ELF-1 (cell line): ENCODE results near the gene DDI2.

Source experiments
- DNase-seq: peaks from one replicate; pipeline ENCODE4 v3.0.0-alpha.2; 2016; ENCODE audit warnings: low read depth, low spot score

Gene DDI2

GRCh38 chr1:15605398-15606383, 11.6 kb upstream of the DDI2 start:
- DNase-seq = no peak

GRCh38 chr1:15609631-15610030, 7.6 kb upstream of the DDI2 start:
- no peak for DNase-seq

DNA sequence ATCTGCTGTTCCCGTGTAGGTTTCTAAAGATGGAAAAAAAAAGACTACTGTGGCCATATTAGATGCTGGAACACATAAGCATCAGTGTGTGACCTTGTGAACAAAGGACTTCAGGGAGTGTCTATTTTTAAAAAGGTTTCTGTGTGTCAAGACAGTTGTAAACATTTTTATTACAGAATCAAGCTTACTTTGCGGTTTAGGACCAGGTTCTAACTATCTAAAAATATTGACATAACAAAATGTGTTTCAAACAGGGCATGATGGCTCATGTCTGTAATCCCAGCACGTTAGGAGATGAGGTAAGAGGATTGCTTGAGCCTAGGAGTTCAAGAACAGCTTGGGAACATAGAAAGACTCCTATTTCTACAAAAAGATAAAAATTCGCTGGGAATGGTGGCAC, 7.1 kb upstream of the DDI2 start:
- DNase-seq = no peak

DNA sequence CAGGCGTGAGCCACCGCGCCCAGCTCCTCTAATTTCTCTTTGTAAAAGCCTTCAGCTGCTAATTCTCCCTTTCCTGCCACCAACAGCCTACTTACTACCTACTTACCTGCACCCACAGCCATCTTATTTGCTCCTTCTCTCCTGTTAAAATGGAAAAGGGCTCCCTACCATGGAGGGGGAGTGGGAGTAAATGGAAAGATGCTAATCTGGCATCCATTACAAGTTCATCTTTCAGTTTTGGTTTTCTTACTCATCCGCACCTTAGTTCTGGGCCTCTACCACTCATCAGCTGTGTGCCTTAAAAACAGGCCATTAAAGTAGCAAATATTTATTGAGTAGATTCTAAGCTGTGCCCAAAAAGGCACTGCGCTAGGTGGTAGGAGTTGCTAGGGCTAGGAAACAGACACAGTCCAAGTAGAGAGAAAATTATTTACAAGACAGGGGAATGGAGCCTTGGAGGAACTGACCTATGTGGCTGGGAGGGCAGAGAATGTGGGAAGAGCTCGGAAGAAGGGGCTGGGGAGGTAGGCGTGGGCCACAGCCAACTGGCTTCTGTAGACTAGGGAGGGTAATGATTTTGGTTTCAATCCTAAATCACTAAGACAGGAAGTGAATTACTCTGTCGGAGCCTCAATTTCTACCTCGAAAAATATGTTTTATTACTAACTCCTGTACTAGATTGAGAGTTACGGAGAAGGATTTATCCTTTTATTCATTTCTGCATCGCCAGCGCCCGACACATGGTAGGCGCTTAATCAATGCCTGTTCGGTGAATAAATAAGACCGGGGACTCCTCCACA, 685 bp upstream of the DDI2 start:
- peak; percentile 72 for DNase-seq

DNA sequence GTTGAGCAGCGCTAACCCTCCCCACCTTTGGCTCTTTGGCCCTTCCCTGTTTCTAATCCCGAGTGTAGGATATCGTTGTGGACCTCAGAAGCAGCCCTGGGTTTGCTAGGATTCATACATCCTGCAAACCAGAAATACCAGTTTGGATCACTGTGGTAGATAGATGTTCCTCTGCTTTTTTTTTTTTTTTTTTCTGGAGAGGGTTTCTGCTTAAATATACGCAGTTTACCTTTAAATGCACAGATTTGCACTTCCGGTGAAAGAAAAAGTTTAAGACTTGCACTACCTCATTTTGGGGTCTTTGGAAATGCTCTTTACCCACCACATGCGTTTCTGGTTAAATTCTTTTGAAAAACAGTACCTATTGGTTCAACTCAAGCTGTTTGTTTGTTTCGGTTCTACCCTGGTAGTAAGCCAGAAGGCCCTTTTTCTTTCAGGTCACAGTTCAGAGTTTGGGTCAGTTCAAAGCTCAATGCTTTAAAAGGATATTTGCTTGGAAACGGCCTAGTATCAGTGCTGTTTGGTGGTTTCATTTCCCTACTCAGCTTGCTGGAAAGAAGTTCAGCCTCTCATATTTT, 908 bp downstream of the DDI2 start:
- DNase-seq = peak; percentile 57

DNA sequence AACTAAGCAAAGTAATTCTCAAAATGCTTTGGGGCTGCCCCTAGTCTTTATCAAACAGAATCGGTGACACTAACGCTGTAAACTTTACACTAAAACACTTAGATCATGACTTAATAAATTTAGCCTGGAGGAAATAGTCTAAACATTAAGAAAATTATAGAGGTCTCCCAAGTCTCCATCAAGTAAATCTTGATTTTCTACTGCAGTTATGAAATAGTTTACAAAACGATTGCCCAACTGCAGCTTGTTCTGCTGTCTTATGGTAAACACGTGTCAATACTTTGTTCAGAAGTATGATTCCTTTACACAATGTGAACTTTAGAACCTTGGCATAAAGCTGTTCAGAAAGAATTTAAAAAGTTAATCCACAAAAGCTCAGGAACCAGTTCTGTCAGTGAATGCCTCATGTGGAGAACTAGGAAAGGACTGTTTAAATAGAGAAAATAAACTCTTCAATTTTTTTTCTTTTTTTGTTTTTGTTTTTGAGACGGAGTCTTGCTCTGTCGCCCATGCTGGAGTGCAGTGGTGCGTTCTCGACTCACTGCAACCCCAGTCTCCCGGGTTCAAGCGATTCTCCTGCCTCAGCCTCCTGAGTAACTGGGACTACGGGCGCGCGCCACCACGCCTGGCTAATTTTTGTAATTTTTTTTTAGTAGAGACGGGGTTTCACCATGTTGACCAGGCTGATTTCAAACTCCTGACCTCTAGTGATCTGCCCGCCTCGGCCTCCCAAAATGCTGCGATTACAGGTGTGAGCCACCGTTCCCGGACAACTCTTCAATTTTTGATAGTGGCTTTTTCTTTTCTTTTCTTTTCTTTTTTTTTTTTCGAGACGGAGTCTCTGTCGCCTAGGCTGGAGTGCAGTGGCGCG, 1.6 kb downstream of the DDI2 start:
- no peak for DNase-seq

DNA sequence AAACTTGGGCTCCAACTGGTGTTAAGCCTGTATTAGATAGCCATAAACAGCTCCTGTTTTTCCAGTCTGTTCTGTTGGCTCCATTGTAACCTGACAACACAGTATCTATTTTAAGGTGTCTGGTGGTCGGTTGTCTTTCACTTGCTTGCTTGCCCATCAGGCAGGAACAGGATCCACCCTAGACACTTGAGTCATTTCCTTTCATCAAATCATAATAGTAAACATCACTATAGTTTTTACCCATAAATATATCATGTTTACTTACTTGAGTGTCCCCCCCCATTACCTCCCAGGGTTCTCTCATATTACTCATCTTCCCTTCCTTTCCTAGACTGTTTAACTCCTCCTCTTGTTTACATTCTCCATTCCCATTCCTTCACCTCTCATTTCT, 2.9 kb downstream of the DDI2 start:
- peak; percentile 32 for DNase-seq

DNA sequence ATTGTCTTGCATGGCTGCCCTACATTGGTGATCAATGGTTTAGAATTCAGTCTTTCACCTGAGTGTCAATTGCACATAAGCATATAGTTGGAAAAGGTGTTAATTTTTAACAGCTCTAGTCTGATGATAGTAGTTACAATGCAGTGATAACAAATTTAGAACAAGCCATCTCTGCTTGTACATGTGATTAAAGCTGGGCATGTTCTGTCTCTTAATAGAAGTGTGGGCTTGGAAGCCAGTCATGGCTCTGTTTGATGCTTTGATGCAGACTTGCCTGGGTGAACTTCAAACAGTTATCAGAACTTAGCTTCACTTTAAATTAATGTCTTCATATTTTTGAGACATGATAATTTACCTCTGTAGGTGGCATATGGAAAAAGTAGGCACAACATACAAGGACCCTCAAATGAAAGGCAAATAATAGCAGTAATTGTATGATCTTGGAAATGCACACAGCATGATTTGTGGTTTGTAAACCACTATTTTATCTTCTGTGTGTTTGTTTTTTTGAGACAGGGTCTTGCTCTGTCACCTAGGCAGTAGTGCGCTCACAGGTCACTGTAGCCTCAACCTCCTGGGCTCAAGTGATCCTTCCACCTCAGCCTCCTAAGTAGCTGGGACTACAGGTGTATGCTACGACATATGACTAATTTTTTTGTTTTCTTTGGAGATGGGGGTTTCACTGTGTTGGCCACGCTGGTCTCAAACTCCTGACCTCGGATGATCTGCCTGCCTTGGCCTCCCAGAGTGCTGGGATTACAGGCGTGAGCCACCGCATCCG, 3.8 kb downstream of the DDI2 start:
- DNase-seq = no peak

- DNase-seq = no peak
These were observed 4.7 kb downstream of the DDI2 start for GRCh38 chr1:15621975-15622374.

GRCh38 chr1:15622712-15623373, 5.6 kb downstream of the DDI2 start:
- no peak for DNase-seq

GRCh38 chr1:15623435-15623834, 6.2 kb downstream of the DDI2 start:
- DNase-seq = no peak

- no peak for DNase-seq
These were observed 7.0 kb downstream of the DDI2 start for GRCh38 chr1:15624133-15624714.

DNA sequence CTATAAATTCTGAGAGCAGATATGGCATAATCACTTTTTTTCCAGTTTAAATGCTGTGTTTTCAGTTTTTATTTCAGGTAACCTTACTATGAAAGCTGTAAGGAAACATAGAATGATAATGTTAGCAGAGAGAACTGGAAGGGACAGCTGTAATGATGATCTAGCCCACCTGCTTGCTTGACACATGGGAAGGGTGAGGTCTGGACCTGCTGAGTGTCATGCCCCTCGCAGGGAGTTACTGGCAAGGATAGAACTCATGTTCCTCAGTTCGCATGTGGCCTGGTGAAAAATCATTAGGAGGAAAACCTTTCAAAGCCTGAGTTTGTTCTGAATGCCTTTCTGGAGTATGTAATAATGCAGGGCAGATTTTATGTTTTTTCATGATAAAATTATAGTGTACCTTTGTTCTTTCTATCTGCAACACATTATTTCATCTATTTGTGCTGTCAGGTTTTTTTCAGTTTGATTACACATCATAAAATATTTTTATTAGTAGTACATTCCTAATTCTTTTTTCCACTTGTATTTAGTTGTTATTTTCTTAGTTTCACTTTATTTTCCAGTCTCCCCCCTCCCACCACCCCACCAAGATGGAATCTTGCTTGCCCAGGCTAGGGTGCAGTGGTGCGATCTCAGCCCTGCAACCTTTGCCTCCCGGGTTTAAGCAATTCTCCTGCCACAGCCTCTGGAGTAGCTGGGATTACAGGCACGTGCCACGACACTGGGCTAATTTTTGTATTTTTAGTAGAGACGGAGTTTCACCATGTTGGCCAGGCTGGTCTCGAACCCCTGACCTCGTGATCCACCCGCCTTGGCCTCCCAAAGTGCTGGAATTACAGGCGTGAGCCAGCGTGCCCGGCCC, 8.0 kb downstream of the DDI2 start:
- DNase-seq = no peak

GRCh38 chr1:15626269-15626950, 9.2 kb downstream of the DDI2 start:
- DNase-seq = no peak

DNA sequence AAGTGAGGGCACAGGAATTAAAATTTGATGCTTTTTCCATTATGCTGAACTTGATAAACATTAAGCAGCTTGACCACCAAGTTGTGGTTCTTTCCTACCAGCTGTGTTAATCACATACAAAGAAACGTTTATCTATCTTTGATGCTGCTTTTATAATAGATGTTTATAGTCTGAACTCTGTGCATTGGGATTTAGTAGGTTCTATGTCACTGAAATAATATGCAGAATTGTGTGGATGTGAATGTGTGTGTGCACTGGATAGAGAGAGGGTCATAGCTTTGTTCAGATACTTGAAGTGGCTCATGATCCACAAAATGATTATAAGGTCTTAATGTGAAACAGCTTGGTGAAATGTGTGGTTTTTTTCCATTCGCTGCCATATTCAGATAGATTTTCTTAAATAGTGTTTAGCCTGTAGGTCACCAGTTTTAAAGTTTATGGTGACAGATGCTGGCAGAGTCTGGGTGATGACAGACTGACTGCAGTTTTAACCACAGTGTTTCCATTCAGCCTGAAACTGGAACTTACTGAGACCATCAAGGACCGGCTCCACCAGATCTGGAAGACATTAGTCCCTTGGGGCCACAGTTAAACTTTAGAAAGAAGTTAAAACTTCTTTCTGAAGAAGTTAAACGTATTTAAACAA, 10.2 kb downstream of the DDI2 start:
- DNase-seq = no peak

GRCh38 chr1:15628003-15628402, 10.7 kb downstream of the DDI2 start:
- DNase-seq = no peak

- no peak for DNase-seq
These were observed 16.6 kb downstream of the DDI2 start for GRCh38 chr1:15633756-15634420.
